ENCODE results near the gene DNAJC10.

- no peak for TF ChIP-seq CTCF (IDR thresholded peaks at IDR 0.05 in 2 of 3, conservative IDR thresholded peaks at IDR 0.05 in 1 of 3; ENCODE audit: insufficient read depth in 2 of 3, low read depth in 1 of 3, low read length in 3 of 3)
- no peak for TF ChIP-seq TRIM24 (IDR thresholded peaks at IDR 0.05)
- no peak for TF ChIP-seq SRSF7 (optimal IDR thresholded peaks at IDR 0.05; ENCODE audit: low read depth, low read length)
- TF ChIP-seq BMI1 (IDR thresholded peaks at IDR 0.05; ENCODE audit: low read length): no peak
- no peak for TF ChIP-seq NCOA1 (IDR thresholded peaks at IDR 0.05; ENCODE audit: low read depth)
- no peak for TF ChIP-seq EZH2 (IDR thresholded peaks at IDR 0.05; ENCODE audit: borderline replicate concordance, low read depth, low read length)
- TF ChIP-seq ARID1B (IDR thresholded peaks at IDR 0.05): no peak
- no peak for TF ChIP-seq ZNF583 (CRISPR knock-in tag; IDR thresholded peaks at IDR 0.05)
- no peak for TF ChIP-seq PHTF2 (CRISPR knock-in tag; IDR thresholded peaks at IDR 0.05)
- no peak for TF ChIP-seq ZNF407 (IDR thresholded peaks at IDR 0.05; ENCODE audit: low read depth)
- no peak for TF ChIP-seq TEAD2 (tag; IDR thresholded peaks at IDR 0.05)
- TF ChIP-seq ZC3H11A (IDR thresholded peaks at IDR 0.05; ENCODE audit: low read depth, low read length): no peak
Measured at GRCh38 chr2:182817558-182817957, 101.5 kb downstream of the DNAJC10 start.
